Epithelial cell of proximal tubule (primary cell): ENCODE data around the gene KANSL1. TPM values are rescaled to one million over a fixed set of nuclear protein-coding genes. Genes with fewer than 3 reads are reported as not detected.

Experiments used
- DNase-seq: peaks from one replicate; pipeline ENCODE4 v3.0.0-alpha.2; 2011; ENCODE audit warnings: low read depth
- H3K4me3 ChIP-seq: 2 replicates; pipeline ENCODE4 v1.5.1; 2011; ENCODE audit warnings: low read depth, mild to moderate bottlenecking, low read length
- CTCF ChIP-seq: conservative IDR thresholded peaks from 2 replicates; pipeline ENCODE4 v1.5.1; 2012; ENCODE audit warnings: low read depth, mild to moderate bottlenecking, low read length
- total RNA-seq: library from RNA; depleted of rRNA; stranded (reverse); fragments of >200 nt; gene quantifications from 2 replicates; pipeline ENCODE4 v1.2.3, GENCODE V29; 2015

KANSL1 gene
- total RNA-seq, 1 donor from 2014 or later, result 33.2 TPM

- no peak for TF ChIP-seq CTCF
- H3K4me3 ChIP-seq, result no peak overlapping the region
- DNase-seq, result no peak
Measured at GRCh38 chr17:46205975-46206374, 12.7 kb upstream of the KANSL1 start.

GRCh38 chr17:46202424-46202823 lies 9.2 kb upstream of the KANSL1 start:
- H3K4me3 ChIP-seq, result no peak overlapping the region
- no peak for TF ChIP-seq CTCF
- DNase-seq, result no peak

- no peak for TF ChIP-seq CTCF
- H3K4me3 ChIP-seq, result no peak overlapping the region
- DNase-seq, result no peak
Measured at GRCh38 chr17:46201491-46201890, 8.3 kb upstream of the KANSL1 start.

GRCh38 chr17:46200197-46200596 lies 7.0 kb upstream of the KANSL1 start:
- no peak overlapping the region for H3K4me3 ChIP-seq
- DNase-seq, result no peak
- TF ChIP-seq CTCF, result no peak

GRCh38 chr17:46199379-46199778 lies 6.2 kb upstream of the KANSL1 start:
- no peak for DNase-seq
- no peak for TF ChIP-seq CTCF
- no peak overlapping the region for H3K4me3 ChIP-seq

GRCh38 chr17:46198233-46198632 lies 5.0 kb upstream of the KANSL1 start:
- TF ChIP-seq CTCF, result no peak
- no peak overlapping the region for H3K4me3 ChIP-seq
- DNase-seq, result no peak

GRCh38 chr17:46197530-46197929 lies 4.3 kb upstream of the KANSL1 start:
- no peak for DNase-seq
- no peak overlapping the region for H3K4me3 ChIP-seq
- no peak for TF ChIP-seq CTCF
